ENCODE results near the gene ADCY7. TPM values are rescaled to one million over a fixed set of nuclear protein-coding genes. Genes with fewer than 3 reads are reported as not detected.

The ADCY7 gene
- total and polyA plus RNA-seq, 9 of the 15 experiments (the other 6 are each of a cell fraction or from before 2014, with no cell fraction given), result 2.3 to 108 (median 28.6) TPM

DNA sequence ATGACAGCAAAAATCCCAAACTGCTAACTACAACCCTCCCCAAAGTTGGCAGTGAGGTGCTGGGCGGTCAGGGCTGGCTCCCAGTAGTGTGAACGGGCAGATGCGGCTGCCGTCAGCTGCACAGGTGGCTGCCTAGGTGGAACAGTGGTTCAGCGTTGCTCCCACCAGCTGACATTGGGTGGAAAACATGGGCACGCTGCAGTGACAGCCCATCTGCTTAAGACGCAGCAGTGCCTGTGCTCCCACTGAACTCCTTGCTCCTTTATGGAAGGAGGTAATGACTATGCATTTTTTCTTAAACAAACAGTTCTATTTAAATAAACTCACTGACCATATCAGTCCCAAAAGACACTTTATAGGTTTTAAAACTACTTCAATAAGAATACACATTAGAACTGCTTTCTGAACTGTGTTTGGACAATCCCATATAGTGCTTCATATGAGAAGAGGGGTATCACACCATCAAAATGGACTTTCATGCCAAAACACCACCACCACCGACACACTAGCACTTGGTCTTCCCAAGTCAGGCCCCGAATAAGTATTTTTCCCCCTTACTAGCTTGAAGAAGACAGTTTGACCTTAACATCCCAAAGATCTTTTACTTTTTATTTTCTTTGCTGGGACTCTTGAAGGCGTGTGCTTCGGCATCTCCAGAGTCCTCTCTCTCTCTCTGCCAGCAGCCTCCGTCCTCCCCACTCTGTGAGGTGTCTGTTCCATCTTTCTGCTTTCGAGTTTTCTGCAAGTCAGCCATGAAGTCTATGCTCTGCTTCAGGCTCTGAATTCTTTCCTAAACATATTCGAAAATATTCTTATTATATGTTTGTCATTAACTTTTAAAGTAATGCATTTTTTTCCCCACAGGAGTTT is 68.0 kb downstream of the ADCY7 start (continued):
- no peak for TF ChIP-seq ZNF75A (CRISPR knock-in tag; IDR thresholded peaks at IDR 0.05)
- peak; percentile 77; the same call in 1 of the 2 replicates for TF ChIP-seq NFE2L1 (tag; IDR thresholded peaks at IDR 0.05; ENCODE audit: borderline replicate concordance, low read depth)
- TF ChIP-seq, protein P1, sequence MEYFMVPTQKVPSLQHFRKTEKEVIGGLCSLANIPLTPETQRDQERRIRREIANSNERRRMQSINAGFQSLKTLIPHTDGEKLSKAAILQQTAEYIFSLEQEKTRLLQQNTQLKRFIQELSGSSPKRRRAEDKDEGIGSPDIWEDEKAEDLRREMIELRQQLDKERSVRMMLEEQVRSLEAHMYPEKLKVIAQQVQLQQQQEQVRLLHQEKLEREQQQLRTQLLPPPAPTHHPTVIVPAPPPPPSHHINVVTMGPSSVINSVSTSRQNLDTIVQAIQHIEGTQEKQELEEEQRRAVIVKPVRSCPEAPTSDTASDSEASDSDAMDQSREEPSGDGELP (CRISPR knock-in tag; IDR thresholded peaks at IDR 0.05; ENCODE audit: borderline replicate concordance), result peak; percentile 45; the same call in 1 of the 2 replicates
- no peak for TF ChIP-seq SRSF9 (IDR thresholded peaks at IDR 0.05; ENCODE audit: borderline replicate concordance, low read depth, low read length)

DNA sequence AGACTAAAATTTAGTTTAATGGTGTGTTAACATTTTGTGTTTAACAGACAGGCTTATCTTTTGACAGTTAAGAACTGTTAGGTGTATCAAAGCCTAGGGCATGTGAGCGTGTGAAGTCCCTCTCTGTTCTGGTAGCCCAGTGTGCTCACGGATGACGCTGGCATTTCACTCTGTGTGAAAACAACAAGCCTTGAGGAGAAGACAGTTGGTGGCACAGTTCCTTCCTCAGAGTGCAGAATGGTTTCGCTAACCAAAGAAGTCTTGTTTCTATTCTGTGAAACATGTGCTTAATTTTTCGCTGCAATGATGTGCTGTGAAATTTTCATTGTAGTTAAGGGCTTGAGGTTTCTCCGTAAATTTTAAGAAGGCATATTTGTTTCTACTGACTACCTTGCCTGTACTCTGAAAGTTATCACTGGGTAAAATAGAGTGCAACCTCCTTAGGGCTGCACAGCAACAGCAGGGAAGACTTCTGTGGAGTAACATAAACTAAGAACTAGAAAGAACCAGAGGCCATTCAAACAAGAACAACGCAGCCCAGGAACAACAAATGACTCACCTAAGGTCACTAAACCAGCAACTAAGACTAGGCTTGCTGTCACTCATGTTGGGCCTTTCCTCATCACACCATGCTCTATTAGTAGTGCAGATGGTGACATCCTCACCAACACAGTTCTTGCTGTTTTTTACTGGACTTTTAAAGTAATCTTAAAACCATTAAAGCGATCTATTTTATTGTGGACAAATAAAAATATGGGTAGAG is 69.0 kb downstream of the ADCY7 start:
- H3K4me2 ChIP-seq (ENCODE audit: insufficient read depth, low read length), result peak overlapping the region; percentile 8; the same call in 1 of the 2 replicates
- CTCF ChIA-PET (ENCODE audit: low intra/inter-chr PET ratio), result interaction anchor here (0.6 kb wide), 1 partner anchor 188 kb away, joined by 3 read pairs; no protein-coding TSS in a partner anchor
- no peaks in the 10 kb centered on the region for H3K27me3 ChIP-seq (ENCODE audit: control insufficient read depth in 2 of 2, insufficient read depth in 2 of 2, low read length in 2 of 2)
- H3K79me2 ChIP-seq (ENCODE audit: control insufficient read depth, insufficient read depth, low read length), result peaks cover 9% of the 10 kb centered on the region; the same call in 2 of the 3 replicates
- H3K27ac ChIP-seq (ENCODE audit: extremely low read depth, low read depth, low read length), result peak overlapping the region; percentile 67
- H4K20me1 ChIP-seq (replicated peaks; ENCODE audit: control insufficient read depth, insufficient read depth, low read length), result peaks cover 3% of the 10 kb centered on the region; the same call in 1 of the 2 replicates
- no peaks in the 10 kb centered on the region for H3K9me3 ChIP-seq (replicated peaks; ENCODE audit: control insufficient read depth, insufficient read depth, low read depth, low read length)
- intact Hi-C loops (cut with micrococcal nuclease), result no loop called here
- 50% methylated on average over 8 of the region's 8 CpGs for WGBS (ENCODE audit: insufficient coverage, low coverage, missing lambda C conversion rate)
- H3K36me3 ChIP-seq (ENCODE audit: control insufficient read depth, insufficient read depth, low read length), result peaks cover 73% of the 10 kb centered on the region
- no peak overlapping the region for H3K4me3 ChIP-seq
- H3K9ac ChIP-seq (ENCODE audit: insufficient read depth in 1 of 2, low read depth in 2 of 2, low read length in 2 of 2), result peak overlapping the region; percentile 15 to 16; a peak in 2 of 4 replicates
- no peaks in the 10 kb centered on the region for H3K9me1 ChIP-seq (ENCODE audit: control insufficient read depth, insufficient read depth, low read length)
- DNase-seq (ENCODE audit: extremely low read depth in 1 of 4, low spot score in 3 of 4) (peak in 3 of 4 experiments; percentile 28 to 52 (median 48)), FAIRE-seq (peak; percentile 37), ATAC-seq (peak; percentile 72)
- H3K4me1 ChIP-seq (replicated peaks in 1 of 2; ENCODE audit: control insufficient read depth in 2 of 2, insufficient read depth in 2 of 2, low read length in 2 of 2), result peaks cover 9 to 30% of the 10 kb centered on the region in 2 experiments
- POLR2A ChIA-PET, result no interaction called here
- no peak overlapping the region for H2AFZ ChIP-seq (ENCODE audit: low read depth, low read length)
- in situ Hi-C loops (cut with MboI), result no loop called here
- BruUV-seq (replicated peaks), result no TSS peak
- TF ChIP-seq JUND (IDR thresholded peaks at IDR 0.05; ENCODE audit: borderline replicate concordance, low read depth, low read length), result 0 out of 2 replicates have a peak, but pooled peaks have one; percentile 37
- no peak for TF ChIP-seq JUND (tag; IDR thresholded peaks at IDR 0.05; ENCODE audit: borderline replicate concordance, low read depth, low read length)
- TF ChIP-seq, protein P2, sequence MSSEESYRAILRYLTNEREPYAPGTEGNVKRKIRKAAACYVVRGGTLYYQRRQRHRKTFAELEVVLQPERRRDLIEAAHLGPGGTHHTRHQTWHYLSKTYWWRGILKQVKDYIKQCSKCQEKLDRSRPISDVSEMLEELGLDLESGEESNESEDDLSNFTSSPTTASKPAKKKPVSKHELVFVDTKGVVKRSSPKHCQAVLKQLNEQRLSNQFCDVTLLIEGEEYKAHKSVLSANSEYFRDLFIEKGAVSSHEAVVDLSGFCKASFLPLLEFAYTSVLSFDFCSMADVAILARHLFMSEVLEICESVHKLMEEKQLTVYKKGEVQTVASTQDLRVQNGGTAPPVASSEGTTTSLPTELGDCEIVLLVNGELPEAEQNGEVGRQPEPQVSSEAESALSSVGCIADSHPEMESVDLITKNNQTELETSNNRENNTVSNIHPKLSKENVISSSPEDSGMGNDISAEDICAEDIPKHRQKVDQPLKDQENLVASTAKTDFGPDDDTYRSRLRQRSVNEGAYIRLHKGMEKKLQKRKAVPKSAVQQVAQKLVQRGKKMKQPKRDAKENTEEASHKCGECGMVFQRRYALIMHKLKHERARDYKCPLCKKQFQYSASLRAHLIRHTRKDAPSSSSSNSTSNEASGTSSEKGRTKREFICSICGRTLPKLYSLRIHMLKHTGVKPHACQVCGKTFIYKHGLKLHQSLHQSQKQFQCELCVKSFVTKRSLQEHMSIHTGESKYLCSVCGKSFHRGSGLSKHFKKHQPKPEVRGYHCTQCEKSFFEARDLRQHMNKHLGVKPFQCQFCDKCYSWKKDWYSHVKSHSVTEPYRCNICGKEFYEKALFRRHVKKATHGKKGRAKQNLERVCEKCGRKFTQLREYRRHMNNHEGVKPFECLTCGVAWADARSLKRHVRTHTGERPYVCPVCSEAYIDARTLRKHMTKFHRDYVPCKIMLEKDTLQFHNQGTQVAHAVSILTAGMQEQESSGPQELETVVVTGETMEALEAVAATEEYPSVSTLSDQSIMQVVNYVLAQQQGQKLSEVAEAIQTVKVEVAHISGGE (CRISPR knock-in tag; IDR thresholded peaks at IDR 0.05), result 0 out of 6 replicates have a peak, but pooled peaks of 1 of the 3 experiments have one; percentile 7
- no peak for TF ChIP-seq SLC30A9 (CRISPR knock-in tag; IDR thresholded peaks at IDR 0.05)
- peak; percentile 44 for TF ChIP-seq MEIS2 (IDR thresholded peaks at IDR 0.05; ENCODE audit: partially characterized antibody)
- peak; percentile 48; the same call in 1 of the 2 replicates for TF ChIP-seq FOSL1 (tag; conservative IDR thresholded peaks at IDR 0.05)
- no peak for TF ChIP-seq EP400 (IDR thresholded peaks at IDR 0.05)
- TF ChIP-seq ELF2 (CRISPR knock-in tag; IDR thresholded peaks at IDR 0.05), result no peak
- TF ChIP-seq MCM2 (IDR thresholded peaks at IDR 0.05; ENCODE audit: low read depth), result no peak
